HepG2 (cell line): ENCODE results near the gene DHRS4L2. TPM values are rescaled to one million over a fixed set of nuclear protein-coding genes. Genes with fewer than 3 reads are reported as not detected.

Experiments
- AGO1 ChIP-seq: fragments of 200-400 bp; formaldehyde crosslinking; IDR thresholded peaks from 2 replicates; pipeline ENCODE4 v1.6.1; 2017; ENCODE audit warnings: mild to moderate bottlenecking, low read depth, low read length, moderate library complexity; ENCODE audit not compliant: poor library complexity, severe bottlenecking
- BCL3 ChIP-seq: sonication (generic); formaldehyde crosslinking; IDR thresholded peaks from 2 replicates; pipeline ENCODE4 v1.5.1; 2020; ENCODE audit warnings: mild to moderate bottlenecking, missing genetic modification reagents, moderate library complexity
- CBFB ChIP-seq: sonication (generic); formaldehyde crosslinking; IDR thresholded peaks from 2 replicates; pipeline ENCODE4 v1.4.0; 2020; ENCODE audit warnings: missing genetic modification reagents
- HDAC2 ChIP-seq: sonication (generic); formaldehyde crosslinking; IDR thresholded peaks from 2 replicates; pipeline ENCODE4 v1.4.0; 2020; ENCODE audit warnings: missing genetic modification reagents
- HMG20A ChIP-seq: IDR thresholded peaks from 2 replicates; pipeline ENCODE4 v1.6.1; 2016; ENCODE audit warnings: borderline replicate concordance
- HNRNPLL ChIP-seq: fragments of 200-400 bp; formaldehyde crosslinking; IDR thresholded peaks from 2 replicates; pipeline ENCODE4 v1.6.1; 2017; ENCODE audit warnings: mild to moderate bottlenecking, low read depth, low read length; ENCODE audit not compliant: poor library complexity, severe bottlenecking
- IRF2 ChIP-seq: IDR thresholded peaks from 2 replicates; pipeline ENCODE4 v1.6.1; 2018; ENCODE audit warnings: missing genetic modification reagents, missing compliant biosample characterization
- JUND ChIP-seq: sonication (generic); formaldehyde crosslinking; IDR thresholded peaks from 2 replicates; pipeline ENCODE4 v1.8.0; 2022; ENCODE audit warnings: mild to moderate bottlenecking, missing genetic modification reagents
- NFIC ChIP-seq: IDR thresholded peaks from 2 replicates; pipeline ENCODE4 v1.6.1; 2012; ENCODE audit warnings: mild to moderate bottlenecking, low read length, inconsistent platforms
- PCBP1 ChIP-seq: fragments of 200-400 bp; formaldehyde crosslinking; IDR thresholded peaks from 2 replicates; pipeline ENCODE4 v1.6.1; 2017; ENCODE audit warnings: mild to moderate bottlenecking, low read depth, low read length, borderline replicate concordance
- SMC3 ChIP-seq: IDR thresholded peaks from 2 replicates; pipeline ENCODE4 v1.6.1; 2011; ENCODE audit warnings: low read length, improper control_type of control experiment
- TOPORS ChIP-seq: sonication (generic); formaldehyde crosslinking; IDR thresholded peaks from 2 replicates; pipeline ENCODE4 v1.8.0; 2023; ENCODE audit warnings: mild to moderate bottlenecking, missing genetic modification reagents
- TRAFD1 ChIP-seq: sonication (generic); formaldehyde crosslinking; IDR thresholded peaks from 2 replicates; pipeline ENCODE4 v1.5.1; 2020; ENCODE audit warnings: missing genetic modification reagents, mild to moderate bottlenecking, borderline replicate concordance
- XBP1 ChIP-seq: sonication (generic); formaldehyde crosslinking; IDR thresholded peaks from 2 replicates; pipeline ENCODE4 v1.5.0; 2020; ENCODE audit warnings: missing genetic modification reagents
- ZBED4 ChIP-seq: sonication (generic); formaldehyde crosslinking; IDR thresholded peaks from 2 replicates; pipeline ENCODE4 v1.4.0; 2020; ENCODE audit warnings: missing genetic modification reagents, borderline replicate concordance
- ZFP82 ChIP-seq: sonication (generic); formaldehyde crosslinking; IDR thresholded peaks from 2 replicates; pipeline ENCODE4 v1.5.1; 2020; ENCODE audit warnings: mild to moderate bottlenecking, missing genetic modification reagents, borderline replicate concordance
- ZNF512 ChIP-seq: sonication (generic); formaldehyde crosslinking; IDR thresholded peaks from 2 replicates; pipeline ENCODE4 v1.4.0; 2020; ENCODE audit warnings: mild to moderate bottlenecking, missing genetic modification reagents
- ZNF607 ChIP-seq: sonication (generic); formaldehyde crosslinking; IDR thresholded peaks from 2 replicates; pipeline ENCODE4 v1.5.1; 2020; ENCODE audit warnings: missing genetic modification reagents, mild to moderate bottlenecking, borderline replicate concordance
- ZNF713 ChIP-seq: sonication (generic); formaldehyde crosslinking; IDR thresholded peaks from 2 replicates; pipeline ENCODE4 v1.4.0; 2020; ENCODE audit warnings: mild to moderate bottlenecking, missing genetic modification reagents
- ZNF883 ChIP-seq: sonication (generic); formaldehyde crosslinking; IDR thresholded peaks from 2 replicates; pipeline ENCODE4 v1.5.1; 2020; ENCODE audit warnings: mild to moderate bottlenecking, missing genetic modification reagents; ENCODE audit errors: not compliant biosample characterization
- polyA plus RNA-seq, 8 experiments: library from polyadenylated mRNA; depleted of rRNA in 3 of 8; stranded (reverse) in 7 of 8; unstranded in 1 of 8; fragments of >200 nt; fragmentation: Illumina TruSeq in 4 of 8; extraction: Trizol in 4 of 8; gene quantifications; 2 replicates each; pipeline versions ENCODE4 v1.2.1 to v1.2.3, GENCODE V29; 2011 to 2016; ENCODE audit warnings: low read depth in 4 of 8, missing spikeins in 1 of 8, mixed read lengths in 1 of 8; ENCODE audit not compliant: insufficient read depth in 1 of 8
- total RNA-seq, 5 experiments: library from RNA; depleted of rRNA; stranded (reverse); fragments of >200 nt; fragmentation: Illumina TruSeq; extraction: Trizol; gene quantifications; 2 replicates each; pipeline ENCODE4 v1.2.3, GENCODE V29; 2016; ENCODE audit warnings: low read depth in 1 of 5

The DHRS4L2 gene
- total and polyA plus RNA-seq, 2 of the 13 experiments (the other 11 are each of a cell fraction or from before 2014, with no cell fraction given), result 24.7 to 38.2 TPM

- 0 out of 2 replicates have a peak, but pooled peaks have one; percentile 13 for TF ChIP-seq PCBP1
- TF ChIP-seq ZNF512 (CRISPR knock-in tag), result peak; percentile 39; the same call in 1 of the 2 replicates
- TF ChIP-seq AGO1, result no peak
- TF ChIP-seq ZBED4 (CRISPR knock-in tag), result 0 out of 2 replicates have a peak, but pooled peaks have one; percentile 51
- no peak for TF ChIP-seq HMG20A (CRISPR knock-in tag)
- peak; percentile 62; the same call in 1 of the 2 replicates for TF ChIP-seq ZFP82 (CRISPR knock-in tag)
- TF ChIP-seq SMC3, result no peak
- TF ChIP-seq BCL3, result peak; percentile 93
- TF ChIP-seq ZNF607 (CRISPR knock-in tag), result peak; percentile 96
- TF ChIP-seq TOPORS (CRISPR knock-in tag), result no peak; the same call in 1 of the 2 replicates
- TF ChIP-seq NFIC, result no peak
- TF ChIP-seq ZNF883 (CRISPR knock-in tag), result peak; percentile 93
- peak; percentile 69 for TF ChIP-seq HDAC2 (CRISPR knock-in tag)
- TF ChIP-seq JUND (CRISPR knock-in tag), result no peak
- TF ChIP-seq CBFB (CRISPR knock-in tag), result peak; percentile 63
- peak; percentile 52 for TF ChIP-seq ZNF713 (CRISPR knock-in tag)
- TF ChIP-seq XBP1, result no peak
- peak; percentile 87; the same call in 1 of the 2 replicates for TF ChIP-seq TRAFD1 (CRISPR knock-in tag)
- TF ChIP-seq IRF2 (CRISPR knock-in tag), result no peak; the same call in 1 of the 2 replicates
- peak; percentile 55 for TF ChIP-seq HNRNPLL
These were observed 63.3 kb downstream of the DHRS4L2 start, which contains the start of gene CARMIL3 (continued) for GRCh38 chr14:24051789-24052655.
